Mucosa of rectum (tissue), 2 donors: Measurements from ENCODE around the gene SLC5A6.
"Not testable (repeated sequence)": the region's sequence is repeated elsewhere in the genome, so short reads cannot be mapped to it uniquely, and the experiment has no call there.

ENCODE experiments used
- H3K27ac ChIP-seq, 2 donors: one replicate each; pipeline ENCODE4 v1.7.0; 2013; ENCODE audit warnings: inconsistent platforms in 2 of 2, low read depth in 2 of 2, low read length in 2 of 2
- H3K27me3 ChIP-seq, 2 donors: one replicate each; pipeline ENCODE4 v1.7.0; 2013; ENCODE audit warnings: low read length in 2 of 2; ENCODE audit not compliant: control insufficient read depth in 2 of 2, insufficient read depth in 2 of 2
- H3K36me3 ChIP-seq, 2 donors: one replicate each; pipeline ENCODE4 v1.7.0; 2013; ENCODE audit warnings: low read length in 2 of 2; ENCODE audit not compliant: control insufficient read depth in 2 of 2, insufficient read depth in 2 of 2
- H3K4me1 ChIP-seq, 2 donors: one replicate each; pipeline ENCODE4 v1.7.0; 2013; ENCODE audit warnings: low read length in 2 of 2, mild to moderate bottlenecking in 1 of 2; ENCODE audit not compliant: control insufficient read depth in 2 of 2, insufficient read depth in 2 of 2
- H3K4me3 ChIP-seq, 2 donors: one replicate each; pipeline ENCODE4 v1.7.0; 2013; ENCODE audit warnings: low read length in 2 of 2
- H3K9ac ChIP-seq, 2 donors: one replicate each; pipeline ENCODE4 v1.7.0; 2013; ENCODE audit warnings: low read length in 2 of 2, low read depth in 1 of 2, mild to moderate bottlenecking in 1 of 2
- H3K9me3 ChIP-seq, 2 donors: one replicate each; pipeline ENCODE4 v1.7.0; 2013; ENCODE audit warnings: low read length in 2 of 2; ENCODE audit not compliant: control insufficient read depth in 2 of 2
- donor health status: healthy.
- donor health status: Normal muscosa, but diverticular disease.

The SLC5A6 gene

GRCh38 chr2:27177441-27178351 is 34.4 kb downstream of the SLC5A6 start:
- Histone ChIP-seq H3K9me3 (no peaks in the 10 kb centered on the region), H3K9ac (no peak overlapping the region), H3K4me3 (no peak overlapping the region), H3K4me1 (no peaks in the 10 kb centered on the region), H3K36me3 (no peaks in the 10 kb centered on the region), H3K27me3 (no peaks in the 10 kb centered on the region), H3K27ac (no peak overlapping the region)

- H3K27me3 ChIP-seq, H3K4me1 ChIP-seq, H3K9ac ChIP-seq, H3K4me3 ChIP-seq, H3K27ac ChIP-seq, H3K36me3 ChIP-seq, H3K9me3 ChIP-seq: not testable (repeated sequence)
Observed at GRCh38 chr2:27175781-27176180, 36.3 kb downstream of the SLC5A6 start.

GRCh38 chr2:27175330-27175729 is 36.7 kb downstream of the SLC5A6 start:
- Histone ChIP-seq H3K36me3 (no peaks in the 10 kb centered on the region), H3K9ac (no peak overlapping the region), H3K27me3 (no peaks in the 10 kb centered on the region), H3K4me1 (peaks cover 2% of the 10 kb centered on the region in 2 donors), H3K4me3 (no peak overlapping the region), H3K9me3 (no peaks in the 10 kb centered on the region), H3K27ac (no peak overlapping the region)

GRCh38 chr2:27174638-27175037 is 37.4 kb downstream of the SLC5A6 start:
- H3K36me3 ChIP-seq, result no peaks in the 10 kb centered on the region
- H3K4me1 ChIP-seq, result peaks cover 4% of the 10 kb centered on the region in 2 donors
- H3K27me3 ChIP-seq, result no peaks in the 10 kb centered on the region
- H3K9ac ChIP-seq, result no peak overlapping the region
- H3K4me3 ChIP-seq, result no peak overlapping the region
- H3K9me3 ChIP-seq, result no peaks in the 10 kb centered on the region
- H3K27ac ChIP-seq, result no peak overlapping the region

- H3K4me1 ChIP-seq, result peaks cover 4% of the 10 kb centered on the region in 2 donors
- H3K27me3 ChIP-seq, result no peaks in the 10 kb centered on the region
- no peak overlapping the region for H3K4me3 ChIP-seq
- no peaks in the 10 kb centered on the region for H3K9me3 ChIP-seq
- no peaks in the 10 kb centered on the region for H3K36me3 ChIP-seq
- no peak overlapping the region for H3K27ac ChIP-seq
- no peak overlapping the region for H3K9ac ChIP-seq
Observed at GRCh38 chr2:27171351-27171848, 40.7 kb downstream of the SLC5A6 start.

- Histone ChIP-seq H3K27me3 (no peaks in the 10 kb centered on the region), H3K9me3 (no peaks in the 10 kb centered on the region), H3K4me1 (peaks cover 4% of the 10 kb centered on the region in 2 donors), H3K27ac (no peak overlapping the region), H3K36me3 (no peaks in the 10 kb centered on the region), H3K9ac (no peak overlapping the region), H3K4me3 (no peak overlapping the region)
Observed at GRCh38 chr2:27170581-27171337, 41.3 kb downstream of the SLC5A6 start.

GRCh38 chr2:27164960-27165763 is 46.9 kb downstream of the SLC5A6 start:
- Histone ChIP-seq H3K27me3 (no peaks in the 10 kb centered on the region), H3K9ac (no peak overlapping the region), H3K4me3 (no peak overlapping the region), H3K9me3 (no peaks in the 10 kb centered on the region), H3K4me1 (peaks cover 0 to under 1% of the 10 kb centered on the region in 2 donors), H3K27ac (peak overlapping the region in 1 of 2 donors; percentile 1), H3K36me3 (no peaks in the 10 kb centered on the region)

- Histone ChIP-seq H3K4me3 (no peak overlapping the region), H3K27me3 (no peaks in the 10 kb centered on the region), H3K9ac (no peak overlapping the region), H3K4me1 (no peaks in the 10 kb centered on the region), H3K27ac (peak overlapping the region in 1 of 2 donors; percentile 39), H3K9me3 (no peaks in the 10 kb centered on the region), H3K36me3 (no peaks in the 10 kb centered on the region)
Observed at GRCh38 chr2:27162151-27163121, 49.6 kb downstream of the SLC5A6 start.

- Histone ChIP-seq H3K36me3 (no peaks in the 10 kb centered on the region), H3K4me3 (no peak overlapping the region), H3K27me3 (no peaks in the 10 kb centered on the region), H3K9me3 (no peaks in the 10 kb centered on the region), H3K4me1 (no peaks in the 10 kb centered on the region), H3K27ac (no peak overlapping the region), H3K9ac (no peak overlapping the region)
Observed at GRCh38 chr2:27160191-27160590, 51.9 kb downstream of the SLC5A6 start.
